GM23338 (cell line): ENCODE data around the gene ATP5IF1.

Experiments
- CREB1 ChIP-seq: fragments of 250-450 bp; sonication (Bioruptor Pico); IDR thresholded peaks from 2 replicates; pipeline ENCODE4 v1.5.0; 2020; ENCODE audit warnings: low read depth, mild to moderate bottlenecking, moderate library complexity
- CTCF ChIP-seq, 2 experiments: fragments of 200-600 bp in 1 of 2; sonication (generic) in 1 of 2; conservative IDR thresholded peaks; 2 replicates each; pipeline versions ENCODE4 v1.5.1 to v1.6.1; 2016 to 2017; ENCODE audit warnings: antibody characterized with exemption in 2 of 2, low read depth in 2 of 2, mild to moderate bottlenecking in 2 of 2, moderate library complexity in 1 of 2
- EZH2 ChIP-seq: fragments of 200-600 bp; sonication (generic); IDR thresholded peaks from one replicate; pipeline ENCODE4 v1.8.0; 2017; ENCODE audit warnings: antibody characterized with exemption, mild to moderate bottlenecking, low read depth; ENCODE audit not compliant: unreplicated experiment
- EZH2phosphoT487 ChIP-seq: fragments of 200-600 bp; sonication (generic); IDR thresholded peaks from one replicate; pipeline ENCODE4 v1.8.1; 2018; ENCODE audit warnings: antibody characterized with exemption; ENCODE audit not compliant: unreplicated experiment
- JUNB ChIP-seq: IDR thresholded peaks from one replicate; pipeline ENCODE4 v1.6.1; 2016; ENCODE audit warnings: antibody characterized with exemption; ENCODE audit not compliant: unreplicated experiment
- NANOG ChIP-seq: IDR thresholded peaks from 2 replicates; pipeline ENCODE4 v1.6.1; 2016; ENCODE audit warnings: antibody characterized with exemption, borderline replicate concordance
- POLR2AphosphoS5 ChIP-seq: IDR thresholded peaks from 2 replicates; pipeline ENCODE4 v1.6.1; 2016; ENCODE audit warnings: antibody characterized with exemption, low read depth
- REST ChIP-seq: IDR thresholded peaks from one replicate; pipeline ENCODE4 v1.6.1; 2018; ENCODE audit warnings: antibody characterized with exemption; ENCODE audit not compliant: unreplicated experiment
- ZNF114 ChIP-seq: fragments of 250-450 bp; sonication (Bioruptor Pico); IDR thresholded peaks from 2 replicates; pipeline ENCODE4 v1.5.0; 2020; ENCODE audit warnings: mild to moderate bottlenecking, moderate library complexity

- TF ChIP-seq CTCF (conservative IDR thresholded peaks at IDR 0.05; ENCODE audit: low read depth in 2 of 2) (no peak), EZH2phosphoT487 (no peak), POLR2AphosphoS5 (no peak), ZNF114 (CRISPR knock-in tag) (no peak), REST (no peak), NANOG (no peak), EZH2 (no peak), CREB1 (CRISPR knock-in tag) (no peak), JUNB (no peak)
Observed at GRCh38 chr1:28265577-28265976, 29.7 kb downstream of the ATP5IF1 start.
